GM12874 (cell line): Measurements from ENCODE around the gene RAB31.

Source experiments
- TF ChIP-seq, protein P1 (sequence below): IDR thresholded peaks from 2 replicates; pipeline ENCODE4 v1.5.1; 2011; ENCODE audit warnings: low read depth, mild to moderate bottlenecking, control low read depth, low read length, moderate library complexity; ENCODE audit not compliant: insufficient read depth

The RAB31 gene

DNA sequence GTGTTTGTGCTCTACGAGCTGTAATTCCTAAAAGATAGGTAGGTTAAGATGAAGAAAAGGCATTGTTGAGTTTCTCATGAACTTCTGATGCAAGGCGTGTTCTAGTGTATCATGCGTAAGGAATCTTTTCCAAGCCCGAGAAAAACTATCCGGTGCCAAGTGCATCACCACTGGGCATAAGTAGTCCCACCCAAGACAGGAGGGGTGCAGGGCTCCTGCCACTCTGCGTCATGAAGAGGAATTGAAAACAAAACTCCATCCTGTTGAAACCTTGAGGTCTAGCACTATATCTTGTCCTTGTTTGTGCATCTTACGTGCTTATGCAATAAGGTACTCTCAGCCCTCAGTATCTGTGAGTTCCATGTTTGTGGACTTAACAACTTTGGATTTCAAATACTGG, 45.7 kb downstream of the RAB31 start:
- TF ChIP-seq, protein P1, sequence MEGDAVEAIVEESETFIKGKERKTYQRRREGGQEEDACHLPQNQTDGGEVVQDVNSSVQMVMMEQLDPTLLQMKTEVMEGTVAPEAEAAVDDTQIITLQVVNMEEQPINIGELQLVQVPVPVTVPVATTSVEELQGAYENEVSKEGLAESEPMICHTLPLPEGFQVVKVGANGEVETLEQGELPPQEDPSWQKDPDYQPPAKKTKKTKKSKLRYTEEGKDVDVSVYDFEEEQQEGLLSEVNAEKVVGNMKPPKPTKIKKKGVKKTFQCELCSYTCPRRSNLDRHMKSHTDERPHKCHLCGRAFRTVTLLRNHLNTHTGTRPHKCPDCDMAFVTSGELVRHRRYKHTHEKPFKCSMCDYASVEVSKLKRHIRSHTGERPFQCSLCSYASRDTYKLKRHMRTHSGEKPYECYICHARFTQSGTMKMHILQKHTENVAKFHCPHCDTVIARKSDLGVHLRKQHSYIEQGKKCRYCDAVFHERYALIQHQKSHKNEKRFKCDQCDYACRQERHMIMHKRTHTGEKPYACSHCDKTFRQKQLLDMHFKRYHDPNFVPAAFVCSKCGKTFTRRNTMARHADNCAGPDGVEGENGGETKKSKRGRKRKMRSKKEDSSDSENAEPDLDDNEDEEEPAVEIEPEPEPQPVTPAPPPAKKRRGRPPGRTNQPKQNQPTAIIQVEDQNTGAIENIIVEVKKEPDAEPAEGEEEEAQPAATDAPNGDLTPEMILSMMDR = no peak

DNA sequence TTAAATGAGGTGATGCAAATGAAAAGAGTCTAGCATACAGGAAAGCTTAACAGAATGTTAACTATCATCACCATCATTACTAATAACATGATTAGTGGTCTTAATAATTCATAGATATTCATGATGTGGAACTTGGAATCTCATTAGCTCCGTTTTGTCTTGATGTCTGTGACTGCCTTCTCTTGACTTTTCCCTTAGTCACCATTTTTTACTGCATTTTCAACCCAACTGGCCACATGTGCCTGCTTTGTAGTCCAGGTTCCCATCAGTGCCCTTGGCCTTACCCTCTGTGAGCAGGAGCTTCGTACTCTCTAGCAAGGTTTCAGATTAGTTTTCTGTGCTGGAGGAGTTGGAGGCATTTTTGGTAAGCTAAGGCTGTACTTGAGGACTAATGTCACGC, 47.0 kb downstream of the RAB31 start:
- TF ChIP-seq, protein P1 = no peak

DNA sequence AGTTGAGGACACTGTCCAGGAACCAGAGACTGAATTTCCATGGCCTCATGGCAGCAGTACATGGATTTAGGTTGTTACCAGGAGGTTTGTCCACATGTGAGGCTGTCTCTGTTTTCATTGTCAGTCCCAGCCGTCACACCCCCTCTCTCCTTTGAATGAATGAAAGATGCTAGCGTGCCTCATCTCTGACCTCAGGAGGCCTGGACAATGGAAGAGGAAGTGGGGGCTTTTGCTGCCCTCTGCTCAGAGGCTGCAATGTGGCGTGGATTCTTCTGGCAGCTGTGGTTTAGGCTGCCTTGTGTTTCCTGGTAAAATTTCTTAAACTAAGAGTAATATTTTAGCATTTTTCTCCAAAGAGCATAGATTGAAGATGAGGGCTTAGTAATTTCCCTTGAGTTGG, 47.5 kb downstream of the RAB31 start:
- TF ChIP-seq, protein P1 = no peak

DNA sequence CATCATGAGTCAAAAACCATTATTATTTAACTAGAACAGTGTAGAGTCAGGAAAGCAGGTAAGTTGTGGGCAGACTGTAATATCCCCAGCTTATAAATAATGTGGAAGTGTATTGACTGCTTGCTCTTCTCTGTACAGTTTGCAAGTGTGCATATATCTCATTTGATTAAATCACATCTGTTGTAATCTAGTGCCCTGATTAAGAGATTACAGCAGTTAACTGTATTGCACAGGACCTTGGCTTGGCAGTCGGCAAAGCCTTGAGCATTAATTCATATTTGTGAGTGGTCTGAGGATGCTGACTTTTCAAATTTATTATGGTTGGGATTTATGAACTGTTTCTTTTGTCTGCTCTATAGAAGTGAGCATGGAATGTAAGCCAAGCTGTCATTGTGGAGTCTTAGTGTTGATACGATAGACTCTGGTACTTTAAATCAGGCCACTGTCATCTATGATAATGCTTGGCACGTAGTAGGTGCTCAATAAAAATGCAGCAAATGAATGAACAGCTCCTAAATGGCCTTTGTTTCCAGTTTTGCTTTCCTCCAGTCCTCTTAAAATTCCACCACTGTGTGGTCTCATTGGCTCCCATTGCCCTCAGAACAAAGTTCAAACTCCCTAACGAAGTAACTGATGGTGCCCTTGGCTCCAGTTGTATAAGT, 48.3 kb downstream of the RAB31 start:
- TF ChIP-seq, protein P1 = no peak

DNA sequence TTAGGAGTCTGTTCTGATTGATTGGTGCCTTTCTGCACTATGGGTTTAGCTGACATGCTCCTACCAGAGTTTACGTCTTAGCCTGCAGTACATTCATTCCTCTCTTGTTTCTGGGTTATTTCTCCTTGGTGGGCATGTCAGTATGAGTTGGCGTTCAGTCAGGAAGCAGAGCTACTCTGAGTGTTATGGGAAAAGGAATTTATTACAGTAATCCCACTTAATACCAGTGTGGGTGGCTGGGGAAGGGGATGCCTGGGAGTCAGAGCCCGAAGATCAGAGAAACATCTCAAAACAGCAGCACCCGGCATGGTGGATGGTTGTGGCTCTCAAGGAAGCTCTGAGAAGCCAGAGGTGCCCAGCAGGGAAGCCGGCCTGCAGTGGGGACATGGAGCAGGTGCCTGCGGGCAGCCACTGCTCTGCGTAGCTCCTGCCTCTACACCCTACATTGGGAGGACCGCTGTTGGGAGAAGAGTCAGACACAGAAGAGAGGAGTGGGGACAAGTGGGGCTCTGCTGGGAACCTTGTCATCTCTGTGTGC, 48.9 kb downstream of the RAB31 start:
- TF ChIP-seq, protein P1 = no peak

DNA sequence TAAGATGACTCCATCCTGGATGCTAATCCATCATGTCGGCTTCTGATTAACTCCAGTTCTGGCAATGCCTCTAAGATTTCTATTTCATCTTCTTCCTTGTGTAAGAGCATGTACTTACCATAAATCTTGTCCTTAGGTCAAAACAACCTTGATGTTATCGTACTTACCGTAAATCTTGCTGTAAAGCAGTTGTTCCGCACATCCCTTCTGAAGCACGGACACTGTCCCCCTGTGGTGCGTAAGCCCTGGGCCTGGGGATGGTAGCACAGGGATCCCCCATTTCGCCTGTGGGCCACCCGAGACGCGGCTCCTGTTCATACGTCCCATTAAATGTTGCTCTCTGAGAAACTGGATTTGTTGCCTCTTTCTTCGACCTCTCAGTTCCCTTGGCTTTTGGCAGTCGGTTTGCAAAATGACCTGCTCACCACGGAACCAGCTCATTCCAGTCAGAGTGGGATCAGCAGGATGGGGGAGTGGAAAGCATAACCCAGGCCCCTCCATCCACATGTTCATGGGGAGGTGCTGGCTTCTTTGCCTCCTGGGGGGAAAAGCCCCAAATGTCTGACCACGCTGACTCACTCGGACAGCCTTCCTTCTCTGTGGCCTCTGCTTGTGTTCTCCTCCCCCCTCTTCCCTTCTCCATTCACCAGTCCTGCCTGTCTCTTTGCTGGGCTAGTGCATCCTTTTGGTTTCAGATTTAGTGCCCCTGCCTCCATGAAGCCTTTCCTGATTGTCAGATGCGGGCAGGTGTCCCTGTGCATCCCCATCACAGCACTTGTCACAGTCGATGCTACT, 49.9 kb downstream of the RAB31 start:
- TF ChIP-seq, protein P1 = no peak

DNA sequence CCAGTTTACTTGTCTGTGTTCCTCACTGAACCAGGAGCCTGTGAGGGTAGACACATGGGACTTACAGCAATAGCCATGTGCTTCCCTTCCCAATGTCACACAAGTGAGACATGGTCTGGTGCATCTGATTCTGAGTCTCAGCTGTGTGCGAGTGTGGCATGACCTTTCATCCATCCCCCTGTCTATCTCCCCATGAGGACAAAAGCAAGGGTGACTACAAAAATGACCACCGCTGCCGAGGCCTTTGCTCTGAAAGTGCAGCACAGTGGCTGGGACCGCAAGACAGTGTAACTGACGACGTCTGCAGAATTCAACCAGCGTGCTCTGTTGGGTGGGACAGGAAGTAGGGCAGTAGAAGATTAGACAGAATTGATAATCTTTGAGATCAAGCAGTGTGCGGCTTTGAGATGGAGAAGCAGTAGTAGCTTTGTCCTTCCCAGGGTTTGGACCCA, 50.5 kb downstream of the RAB31 start:
- TF ChIP-seq, protein P1 = no peak
